Brain pericyte (primary cell): ENCODE results near the gene OXCT2.
"Not testable (repeated sequence)": the region's sequence is repeated elsewhere in the genome, so short reads cannot be mapped to it uniquely, and the experiment has no call there.

Experiments
- DNase-seq: peaks from one replicate; pipeline ENCODE4 v3.0.0-alpha.2; 2012; ENCODE audit warnings: low read depth, low spot score

OXCT2 gene

DNA sequence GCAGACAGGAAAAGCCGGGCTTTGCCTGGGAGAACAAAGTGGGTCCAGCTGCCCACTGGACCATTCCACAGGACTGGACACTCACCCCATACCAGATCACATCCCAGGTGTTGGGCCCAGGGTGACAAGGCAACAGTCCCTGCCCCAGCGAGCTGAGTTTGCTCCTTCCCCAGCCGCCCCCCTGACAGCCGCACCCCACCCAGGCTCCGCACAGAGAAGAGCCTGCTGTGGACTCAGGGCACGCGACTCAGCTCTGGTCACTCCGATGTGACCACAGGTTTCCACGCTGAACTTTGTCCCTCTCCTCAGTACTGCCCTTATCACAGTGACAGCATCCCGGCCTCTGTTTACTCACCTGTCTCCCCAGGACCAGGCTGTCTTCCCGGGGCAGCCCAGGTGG is 16.3 kb upstream of the OXCT2 start:
- no peak for DNase-seq

DNA sequence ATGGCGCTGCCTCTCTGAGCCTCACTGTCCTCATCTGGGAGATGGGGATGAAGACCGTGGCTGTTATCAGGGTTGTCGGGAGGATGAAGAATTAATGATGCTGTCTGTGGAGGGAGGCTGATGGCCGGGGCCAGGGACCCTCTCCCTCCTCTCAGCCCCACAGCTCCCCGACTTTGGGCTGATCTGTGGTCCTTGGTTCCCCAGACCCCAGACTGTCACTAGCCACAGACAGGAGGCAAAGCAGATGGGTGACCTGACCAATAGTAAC is 15.9 kb upstream of the OXCT2 start:
- not testable (repeated sequence) for DNase-seq

DNA sequence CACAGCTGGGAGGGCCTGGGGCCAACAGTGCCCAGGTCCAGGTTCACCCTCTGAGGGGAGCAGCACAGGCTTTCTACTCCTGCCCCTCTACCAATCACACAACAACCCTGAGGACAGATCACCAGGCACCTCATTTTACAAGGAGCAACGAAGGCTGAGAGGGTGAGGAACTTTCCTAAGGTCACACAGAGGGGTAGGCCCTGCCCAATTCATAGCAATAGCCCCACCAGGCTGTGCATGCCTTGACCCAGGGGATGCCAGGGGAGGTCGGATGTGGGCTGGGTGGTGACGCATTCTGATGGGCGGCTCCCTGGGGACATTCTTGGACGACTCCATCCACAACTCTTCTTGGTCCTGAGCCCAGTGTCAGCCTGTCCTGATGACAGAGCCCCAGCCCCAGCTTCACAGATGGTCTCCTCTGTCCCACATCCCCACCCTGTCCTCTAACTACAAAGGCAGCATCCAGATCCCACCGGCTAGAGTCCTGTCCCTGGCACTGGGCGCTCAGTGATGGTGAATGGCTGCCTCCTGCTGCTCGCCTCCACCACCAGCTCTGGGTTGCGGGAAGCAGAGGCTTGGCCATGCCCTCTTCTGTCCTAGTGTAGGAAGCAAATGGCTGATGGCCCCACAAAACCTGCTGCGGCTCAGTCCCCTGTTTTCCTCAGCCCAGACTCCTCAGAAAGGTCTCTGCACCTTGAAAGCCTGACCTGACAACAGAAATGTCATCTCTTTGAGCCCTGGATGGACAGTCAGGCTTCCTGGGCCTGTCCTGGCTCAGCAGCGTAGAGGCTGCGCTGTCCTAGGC is 15.4 kb upstream of the OXCT2 start:
- DNase-seq: not testable (repeated sequence)

DNA sequence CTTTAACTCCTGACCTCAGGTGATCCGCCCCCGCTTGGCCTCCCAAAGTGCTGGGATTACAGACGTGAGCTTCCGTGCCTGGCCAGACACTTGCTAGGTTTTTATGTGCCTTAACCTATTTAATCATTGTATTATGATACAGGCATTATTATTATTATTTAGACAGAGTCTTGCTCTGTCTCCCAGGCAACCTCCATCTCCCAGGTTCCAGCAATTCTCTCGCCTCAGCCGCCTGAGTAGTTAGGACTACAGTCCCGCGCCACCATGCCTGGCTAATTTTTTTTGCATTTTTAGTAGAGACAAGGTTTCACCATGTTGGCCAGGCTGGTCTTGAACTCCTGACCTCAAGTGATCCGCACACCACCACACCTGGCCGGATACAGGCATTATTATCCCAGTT is 11.5 kb upstream of the OXCT2 start:
- not testable (repeated sequence) for DNase-seq

DNA sequence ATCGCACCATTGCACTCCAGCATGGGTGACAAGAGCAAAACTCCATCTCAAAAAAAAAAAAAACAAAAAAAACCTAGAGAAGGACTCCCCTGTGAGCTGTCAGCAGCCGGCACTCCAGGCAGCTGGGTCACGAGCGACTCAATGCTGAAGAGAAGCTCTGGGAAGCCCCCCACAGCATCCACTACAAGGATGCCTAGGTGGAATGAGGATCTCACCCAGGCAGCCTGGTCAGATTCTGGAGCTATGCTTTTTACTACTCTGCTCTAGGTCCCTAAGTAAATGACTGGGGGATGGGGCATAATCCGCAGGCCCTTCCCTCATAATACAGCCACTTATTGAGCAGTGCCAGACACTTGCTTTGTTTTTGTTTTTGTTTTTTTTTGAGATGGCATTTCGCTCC is 11.0 kb upstream of the OXCT2 start:
- DNase-seq: no peak

DNA sequence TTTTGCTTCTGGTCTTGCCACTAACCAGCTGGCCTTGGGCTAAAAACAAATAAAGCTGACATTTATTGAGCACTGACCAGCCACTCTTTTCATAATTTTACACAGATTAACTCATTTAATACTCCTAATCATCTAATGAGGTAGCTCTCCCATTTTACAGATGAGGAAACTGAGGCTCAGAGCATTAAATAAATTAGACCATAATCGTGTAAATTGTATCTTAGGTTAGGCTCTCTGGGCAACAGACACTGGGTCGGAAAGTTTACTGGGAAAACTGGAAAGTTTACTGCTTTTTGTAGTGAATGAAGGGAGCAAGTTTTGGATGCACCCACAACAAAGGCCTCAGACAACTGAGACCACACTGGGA is 10.2 kb upstream of the OXCT2 start:
- no peak for DNase-seq

DNA sequence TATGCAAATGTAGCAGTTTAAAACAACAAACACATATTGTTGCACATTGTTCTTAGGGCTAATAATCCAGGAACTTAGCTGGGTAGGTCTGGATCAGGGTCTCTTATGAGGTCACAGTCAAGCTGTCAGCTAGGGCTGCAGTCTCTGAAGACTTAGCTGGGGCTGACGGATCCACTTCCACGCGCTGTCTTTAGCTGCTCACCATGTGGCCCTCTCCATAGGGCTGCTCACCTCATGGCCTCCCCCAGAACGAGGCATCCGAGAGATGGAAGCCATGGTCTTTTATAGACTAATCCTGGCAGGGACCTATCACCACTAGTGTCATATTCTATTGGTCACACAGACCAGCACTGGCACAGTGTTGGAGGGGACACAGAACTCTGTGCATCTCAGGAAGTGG is 8.7 kb upstream of the OXCT2 start:
- no peak for DNase-seq

DNA sequence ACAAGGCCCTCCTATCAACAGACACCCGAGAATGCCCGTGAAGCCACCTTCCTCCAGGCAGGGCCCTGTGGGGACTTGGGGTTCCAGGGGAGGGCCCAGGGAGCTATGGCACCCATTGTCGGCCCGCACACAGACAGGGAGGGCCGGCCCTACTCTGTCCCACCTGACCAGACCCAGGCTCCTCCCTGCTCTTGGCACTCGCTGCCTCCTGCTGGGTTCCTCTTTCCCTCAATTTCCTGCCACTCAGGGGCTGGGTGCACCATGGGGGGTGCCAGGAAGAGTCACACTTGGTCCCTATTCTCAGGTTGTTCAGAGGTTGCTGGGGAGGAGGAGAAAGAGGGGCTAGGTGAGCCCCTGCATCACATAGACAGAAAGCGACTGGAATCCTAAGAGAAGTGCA is 8.0 kb upstream of the OXCT2 start:
- DNase-seq: no peak

DNA sequence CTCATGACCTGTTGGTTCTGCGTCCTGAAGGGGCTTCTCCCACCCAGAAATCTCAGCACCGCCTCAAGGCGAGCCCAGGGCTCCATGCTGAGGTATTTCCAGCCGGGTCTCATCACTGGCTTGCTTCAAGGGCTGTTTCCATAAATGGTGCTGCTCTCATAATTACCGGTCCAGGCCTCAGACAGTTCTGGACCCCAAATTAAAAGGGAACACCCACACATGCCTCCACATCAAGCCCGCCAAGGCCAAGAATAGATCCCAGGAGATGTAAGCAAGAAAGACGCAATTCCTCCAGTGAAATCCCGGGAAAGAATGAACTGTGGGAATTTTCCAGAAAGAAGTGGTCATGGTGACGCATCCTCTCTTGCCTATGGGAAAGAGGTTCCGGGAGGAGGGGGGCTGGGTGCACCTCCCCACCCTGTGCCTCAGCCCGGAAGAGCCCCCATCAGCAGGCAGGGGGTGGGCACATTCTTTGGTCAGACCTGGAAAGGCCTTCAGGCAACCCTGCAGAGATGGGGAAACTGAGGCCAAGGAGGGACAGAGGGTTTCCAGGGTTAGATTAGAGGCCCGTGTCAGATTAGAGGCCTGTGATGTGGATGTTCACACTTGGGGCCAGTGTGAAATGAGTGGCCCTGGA is 7.4 kb upstream of the OXCT2 start:
- DNase-seq: not testable (repeated sequence)

DNA sequence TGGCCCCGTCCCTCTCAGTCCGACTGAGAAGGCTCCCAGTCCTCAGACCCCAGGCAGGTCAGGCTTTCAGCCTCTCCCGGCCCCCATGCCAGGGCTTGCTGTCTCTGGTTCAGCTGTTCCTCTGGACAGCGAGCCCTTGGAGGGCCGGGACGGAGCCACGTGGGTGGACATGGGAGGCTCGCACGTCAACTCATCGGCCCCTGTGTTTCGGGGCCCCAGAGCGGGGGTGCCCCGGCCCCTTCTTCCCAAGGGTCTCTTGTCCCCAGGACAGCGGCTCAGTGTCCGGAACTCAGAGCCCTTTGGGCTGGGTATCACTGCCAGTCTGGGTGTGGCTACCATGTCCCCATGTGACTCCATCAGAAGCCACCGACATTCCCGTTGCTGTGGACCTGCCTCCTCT is 6.7 kb upstream of the OXCT2 start:
- not testable (repeated sequence) for DNase-seq

DNA sequence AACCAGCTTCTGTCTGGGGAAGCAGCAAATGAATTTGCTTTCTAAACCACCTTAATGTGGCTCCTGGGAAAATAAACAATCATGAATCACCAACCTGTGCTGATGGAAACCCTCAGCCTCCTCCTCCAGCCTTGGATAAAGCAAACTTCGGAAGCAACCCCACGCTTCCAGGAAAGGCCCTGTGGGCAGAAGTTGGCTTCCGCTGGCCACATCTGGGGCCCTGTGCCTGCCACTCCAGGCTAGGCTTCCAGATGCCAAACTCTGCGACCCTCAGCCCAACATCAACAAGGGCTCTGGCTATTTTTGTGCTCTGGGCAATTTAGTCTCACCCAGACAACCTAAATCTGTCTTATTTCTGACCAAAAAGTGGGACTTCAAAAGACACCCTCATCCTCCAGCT is 6.2 kb upstream of the OXCT2 start:
- no peak for DNase-seq

DNA sequence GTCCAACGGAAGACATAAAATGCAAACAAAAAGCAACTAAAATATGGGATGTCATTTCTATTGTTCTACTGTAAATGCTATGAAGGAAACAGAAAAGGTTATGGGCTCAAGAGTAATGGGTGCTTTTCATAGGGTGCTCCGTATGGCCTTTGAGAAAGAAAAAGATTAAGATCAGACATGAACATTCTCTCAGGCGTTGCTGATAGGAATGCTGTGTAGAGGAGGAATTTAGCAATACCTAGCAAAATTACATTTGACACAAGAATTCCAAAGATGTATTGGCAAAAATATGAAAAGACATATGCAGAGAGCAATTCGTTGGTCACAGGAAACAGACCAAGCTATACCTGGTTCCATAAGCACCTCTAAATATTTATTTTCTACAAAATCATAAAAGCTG is 5.7 kb upstream of the OXCT2 start:
- DNase-seq: no peak

DNA sequence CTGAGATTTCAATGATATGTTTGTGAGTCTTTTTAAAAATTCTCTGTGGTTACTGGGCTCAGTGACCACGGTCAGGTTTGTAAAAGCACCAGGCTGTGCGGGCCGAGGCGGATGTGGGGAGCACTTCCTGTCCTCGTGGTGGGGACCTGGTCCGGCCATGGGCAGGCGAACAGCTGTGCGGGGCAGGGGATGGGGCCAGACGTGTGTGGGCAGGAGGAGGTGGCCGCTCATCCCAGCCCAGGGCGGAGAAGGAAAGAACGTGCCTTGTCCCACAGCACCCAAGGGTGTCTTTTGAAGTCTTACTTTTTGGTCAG is 5.2 kb upstream of the OXCT2 start:
- DNase-seq: no peak

DNA sequence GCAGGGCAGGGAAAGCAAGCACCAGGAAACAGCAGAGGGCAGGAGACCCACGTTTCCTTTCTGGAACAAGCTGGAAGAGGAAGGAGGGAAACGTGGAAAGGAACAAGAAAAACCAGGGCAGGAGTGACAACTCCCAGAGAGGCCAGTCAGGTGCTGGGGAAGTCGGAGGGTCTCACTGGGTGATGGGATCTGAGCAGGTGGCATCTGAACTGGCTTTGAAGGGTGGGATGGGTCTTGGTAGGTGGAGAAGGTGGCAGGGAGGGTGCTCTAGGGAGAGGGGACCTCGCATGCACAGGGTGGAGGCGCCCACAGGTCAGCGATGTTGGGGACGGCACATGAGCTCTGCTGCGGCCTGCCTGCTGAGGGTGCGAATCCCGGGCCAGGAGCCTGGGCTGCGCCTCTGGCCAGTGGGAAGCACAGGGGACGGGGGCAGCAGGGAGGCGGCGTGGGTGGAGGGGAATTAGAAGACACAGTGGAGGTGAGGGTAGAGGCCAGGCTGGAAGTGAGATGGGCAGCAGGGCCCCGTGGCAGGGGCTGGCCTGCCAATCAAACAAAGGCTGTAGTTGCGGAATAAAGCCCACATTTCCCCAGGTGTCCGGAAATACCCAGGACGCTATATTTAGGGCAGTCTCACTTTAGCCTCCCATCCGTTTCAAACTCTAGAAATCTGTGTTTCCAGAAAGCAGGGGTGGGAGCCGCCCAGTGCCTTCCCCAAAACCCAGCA is 4.7 kb upstream of the OXCT2 start:
- not testable (repeated sequence) for DNase-seq

DNA sequence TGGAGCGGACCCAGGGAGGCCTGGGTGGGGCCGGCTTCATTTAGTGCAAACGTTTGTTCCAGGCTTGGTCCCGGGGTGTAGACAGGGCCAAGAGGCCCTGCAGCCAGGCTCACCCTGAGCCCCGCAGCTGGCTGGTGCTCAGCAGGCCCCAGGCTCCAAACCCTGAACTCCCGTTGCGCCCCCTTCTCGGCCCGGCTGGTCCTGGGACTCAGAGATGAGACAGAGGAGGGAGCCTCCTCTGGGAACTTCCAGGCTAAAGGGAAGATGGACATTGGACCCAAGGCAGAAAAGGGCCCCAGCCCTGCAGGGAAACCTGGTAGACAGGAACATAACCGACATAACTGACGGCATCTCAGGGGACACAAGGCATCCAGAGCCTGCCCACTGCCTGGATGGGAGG is 4.0 kb upstream of the OXCT2 start:
- not testable (repeated sequence) for DNase-seq

DNA sequence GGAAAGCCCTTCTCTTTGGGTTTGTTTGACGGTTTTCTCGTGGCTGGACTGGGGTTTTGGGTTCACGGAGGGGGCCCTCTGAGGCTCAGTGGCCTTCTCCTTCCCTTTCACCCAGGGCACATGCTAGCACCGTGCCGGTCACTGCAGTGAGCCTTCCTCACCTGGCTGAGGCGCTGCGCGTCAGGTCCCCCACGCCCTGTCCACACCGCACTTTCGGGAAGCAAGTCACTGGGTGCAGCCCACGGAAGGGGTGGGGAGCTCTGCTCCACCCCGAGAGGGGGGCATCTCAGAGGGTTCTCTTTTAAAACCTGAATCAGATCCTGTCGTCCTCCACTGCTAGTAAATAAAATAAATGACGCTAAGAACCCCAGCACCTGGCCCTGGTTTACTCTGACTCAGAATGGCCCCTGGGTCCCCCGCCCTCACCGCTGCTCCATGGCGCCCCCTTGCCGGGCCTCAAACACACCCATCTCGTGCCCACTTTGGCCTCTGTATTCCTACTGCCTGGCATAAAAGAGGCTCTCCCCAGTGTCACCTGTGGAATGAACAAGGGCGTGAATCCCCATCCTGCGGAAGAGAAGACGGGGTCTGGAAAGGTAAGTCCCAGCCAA is 2.3 kb upstream of the OXCT2 start:
- not testable (repeated sequence) for DNase-seq

DNA sequence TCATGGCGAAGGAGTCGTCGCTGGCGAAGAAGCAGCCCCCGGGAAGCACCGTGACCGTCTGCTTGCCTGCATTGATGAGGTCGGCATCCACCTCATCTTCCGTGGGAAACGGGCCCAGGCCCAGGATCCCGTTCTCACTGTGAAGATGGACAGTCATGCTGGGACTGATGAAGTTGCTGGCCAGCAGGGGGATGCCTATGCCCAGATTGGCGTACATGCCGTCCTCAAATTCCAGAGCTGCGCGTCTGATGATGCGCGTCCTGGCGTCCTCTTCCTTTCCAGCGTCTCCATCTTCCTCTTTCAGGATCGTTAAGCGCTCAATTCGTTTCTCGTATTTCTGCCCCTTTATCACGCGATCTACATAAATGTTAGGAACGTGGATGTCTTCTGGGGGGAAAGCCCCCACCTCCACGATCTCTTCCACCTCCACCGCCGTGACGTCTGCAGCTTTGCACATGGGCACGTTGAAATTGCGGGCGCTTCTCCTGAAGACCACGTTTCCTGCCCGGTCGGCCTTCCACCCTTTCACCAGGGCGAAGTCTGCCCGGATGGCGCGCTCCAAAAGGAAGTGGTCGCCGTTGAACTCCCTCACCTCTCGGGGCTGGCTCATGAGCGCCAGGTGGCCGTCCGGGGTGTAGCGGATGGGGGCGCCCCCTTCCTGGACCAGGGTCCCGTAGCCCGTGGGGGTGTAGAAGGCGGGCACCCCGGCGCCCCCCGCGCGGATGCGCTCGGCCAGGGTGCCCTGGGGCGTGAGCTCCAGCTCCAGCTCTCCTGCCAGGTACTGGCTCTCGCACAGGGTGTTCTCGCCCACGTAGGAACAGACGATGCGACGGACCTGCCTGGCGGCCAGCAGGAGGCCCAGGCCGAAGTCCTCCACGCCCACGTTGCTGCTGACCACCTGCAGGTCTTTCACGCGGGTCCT is 787 bp downstream of the OXCT2 start:
- DNase-seq: not testable (repeated sequence)

DNA sequence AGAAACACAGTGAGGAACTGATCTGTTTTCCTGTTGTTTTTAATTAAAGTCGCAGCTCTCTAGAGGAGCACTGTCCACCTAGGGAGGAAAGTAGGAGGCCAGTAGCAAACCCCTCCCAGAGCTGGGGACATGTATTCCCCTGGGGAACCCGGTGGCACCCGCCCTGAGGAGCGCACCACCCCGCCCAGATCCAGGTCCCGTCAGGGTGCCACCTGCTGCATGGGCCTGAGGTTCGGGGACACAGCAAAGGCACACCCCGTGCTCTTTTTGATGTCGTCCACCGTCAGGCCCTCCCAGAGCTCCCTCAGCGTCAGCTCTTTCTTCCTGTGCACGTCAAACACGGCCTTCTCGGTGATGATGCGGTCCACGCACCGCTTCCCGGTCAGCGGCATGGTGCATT is 1.6 kb downstream of the OXCT2 start:
- DNase-seq: not testable (repeated sequence)

DNA sequence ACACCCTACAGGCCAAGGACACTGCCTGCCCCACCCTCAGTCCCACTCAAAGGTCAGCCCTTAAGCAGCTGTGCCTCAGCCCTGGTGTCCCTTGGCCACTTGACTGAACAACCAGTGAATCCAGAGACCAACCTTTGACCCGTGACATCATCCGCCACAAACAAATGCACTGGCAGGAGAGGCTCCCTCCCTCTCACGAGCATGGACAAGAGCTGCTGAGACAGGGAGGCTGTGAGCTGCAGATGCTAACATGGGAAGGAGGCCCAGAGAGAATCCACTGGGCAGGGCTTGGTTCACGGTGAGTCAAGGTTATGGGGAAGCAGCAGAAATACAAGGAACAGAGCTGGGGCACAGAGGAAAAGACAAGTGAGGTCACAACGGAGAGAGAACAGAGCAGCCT is 4.7 kb downstream of the OXCT2 start:
- DNase-seq: not testable (repeated sequence)

DNA sequence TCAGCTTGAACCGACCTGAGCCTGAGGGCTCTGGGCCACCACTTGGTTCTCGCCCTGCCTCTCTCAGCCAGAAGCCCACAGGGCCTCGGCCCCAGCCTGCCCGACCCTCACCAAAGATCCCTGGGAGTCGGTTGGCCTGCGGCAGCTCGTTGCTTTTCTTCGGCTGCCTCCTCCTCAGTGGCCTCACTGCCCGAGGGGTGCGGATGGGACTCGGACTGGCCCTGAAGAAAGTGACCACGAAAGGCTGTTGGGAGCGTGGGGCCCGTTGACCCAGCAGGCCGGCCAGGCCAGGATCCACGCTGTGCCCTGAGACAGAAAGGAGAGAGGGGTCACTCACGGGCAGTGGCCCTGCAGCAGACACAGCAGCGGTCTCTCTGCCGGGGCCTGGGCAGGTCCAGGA is 6.6 kb downstream of the OXCT2 start:
- not testable (repeated sequence) for DNase-seq

DNA sequence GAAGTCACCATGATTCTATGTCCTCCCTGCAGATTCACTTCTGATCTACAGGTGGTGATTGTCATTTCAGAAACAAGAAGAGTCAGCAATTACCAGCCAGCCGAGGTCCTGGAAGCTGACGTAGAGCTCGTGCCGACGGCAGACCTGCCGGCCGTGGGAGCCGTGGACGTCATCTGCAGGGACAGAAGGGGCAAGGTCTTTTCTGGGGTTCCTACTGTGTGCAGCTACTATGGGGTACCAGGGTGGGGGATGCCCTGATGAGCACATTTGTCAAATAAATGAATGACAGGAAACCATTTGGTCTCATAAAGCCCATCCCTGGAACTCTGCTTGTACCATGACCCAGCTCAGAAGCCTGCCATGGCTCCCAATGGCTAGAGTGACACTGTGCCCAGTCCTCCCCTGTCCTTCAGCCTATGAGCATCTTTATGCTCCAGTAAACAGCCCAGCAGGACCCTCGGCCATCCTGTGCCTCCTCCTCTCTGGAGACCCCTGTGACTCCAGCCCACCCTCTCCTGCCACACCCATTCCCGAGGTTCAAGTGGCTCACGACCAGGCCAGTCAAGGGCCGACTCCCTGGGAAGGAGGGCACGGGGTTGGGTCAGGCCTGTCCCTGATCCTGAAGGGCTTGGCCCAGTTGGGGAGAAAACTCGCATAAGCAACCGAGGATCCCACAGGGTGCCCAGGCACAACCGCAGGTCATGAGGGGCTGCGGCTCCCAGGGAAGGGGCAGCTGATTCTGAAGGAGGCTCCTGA is 7.4 kb downstream of the OXCT2 start:
- not testable (repeated sequence) for DNase-seq
